ENCODE results near the gene PRDM12.

Gene PRDM12

DNA sequence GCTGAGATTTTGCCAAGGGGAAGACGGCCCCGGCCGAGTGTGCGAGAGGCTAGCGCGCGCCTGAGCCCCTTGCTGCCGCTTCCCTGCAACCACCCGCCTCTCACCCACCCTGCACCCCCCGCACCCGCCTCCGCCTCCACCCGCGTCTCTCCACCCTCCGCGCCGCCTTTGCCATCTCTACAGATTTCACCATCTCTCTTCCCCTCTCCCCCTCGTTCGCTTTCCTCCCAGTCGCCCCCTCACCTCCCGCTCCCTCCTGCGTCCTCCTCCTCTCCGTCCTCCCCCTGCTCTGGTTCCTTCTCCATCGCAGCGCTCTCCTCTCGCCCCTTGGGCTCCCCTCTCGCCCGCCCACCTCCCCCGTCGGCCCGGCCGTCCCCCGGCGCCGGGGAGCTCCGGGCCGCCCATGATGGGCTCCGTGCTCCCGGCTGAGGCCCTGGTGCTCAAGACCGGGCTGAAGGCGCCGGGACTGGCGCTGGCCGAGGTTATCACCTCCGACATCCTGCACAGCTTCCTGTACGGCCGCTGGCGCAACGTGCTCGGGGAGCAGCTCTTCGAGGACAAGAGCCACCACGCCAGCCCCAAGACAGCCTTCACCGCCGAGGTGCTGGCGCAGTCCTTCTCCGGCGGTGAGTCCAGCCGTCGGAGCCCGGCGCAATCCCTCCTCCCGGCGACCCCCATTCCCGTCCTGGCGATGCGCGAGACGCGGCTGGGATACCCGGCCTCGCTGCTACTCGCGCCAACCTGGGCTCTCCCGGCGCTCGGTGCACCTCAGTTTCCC is at the start of gene PRDM12:
Gene PRDM12 (plus strand): TSS at position 344 of the 778 bp plus-strand sequence. CDS start 60 bp downstream, at position 404.
- no peak within 1 kb of the TSS for H3K4me3 ChIP-seq (ENCODE audit: low read depth, low read length)
- DNase-seq = no peak
- TF ChIP-seq, protein P1, sequence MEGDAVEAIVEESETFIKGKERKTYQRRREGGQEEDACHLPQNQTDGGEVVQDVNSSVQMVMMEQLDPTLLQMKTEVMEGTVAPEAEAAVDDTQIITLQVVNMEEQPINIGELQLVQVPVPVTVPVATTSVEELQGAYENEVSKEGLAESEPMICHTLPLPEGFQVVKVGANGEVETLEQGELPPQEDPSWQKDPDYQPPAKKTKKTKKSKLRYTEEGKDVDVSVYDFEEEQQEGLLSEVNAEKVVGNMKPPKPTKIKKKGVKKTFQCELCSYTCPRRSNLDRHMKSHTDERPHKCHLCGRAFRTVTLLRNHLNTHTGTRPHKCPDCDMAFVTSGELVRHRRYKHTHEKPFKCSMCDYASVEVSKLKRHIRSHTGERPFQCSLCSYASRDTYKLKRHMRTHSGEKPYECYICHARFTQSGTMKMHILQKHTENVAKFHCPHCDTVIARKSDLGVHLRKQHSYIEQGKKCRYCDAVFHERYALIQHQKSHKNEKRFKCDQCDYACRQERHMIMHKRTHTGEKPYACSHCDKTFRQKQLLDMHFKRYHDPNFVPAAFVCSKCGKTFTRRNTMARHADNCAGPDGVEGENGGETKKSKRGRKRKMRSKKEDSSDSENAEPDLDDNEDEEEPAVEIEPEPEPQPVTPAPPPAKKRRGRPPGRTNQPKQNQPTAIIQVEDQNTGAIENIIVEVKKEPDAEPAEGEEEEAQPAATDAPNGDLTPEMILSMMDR (IDR thresholded peaks at IDR 0.05; ENCODE audit: low read depth, low read length, missing control alignments) = no peak
- H3K27ac ChIP-seq = no peak within 1 kb of the TSS
- H3K36me3 ChIP-seq (replicated peaks) = no peaks in the 10 kb centered on the region
- H3K27me3 ChIP-seq (replicated peaks) = peaks cover 77% of the 10 kb centered on the region
- in situ Hi-C loops (cut with HindIII; ENCODE audit: low pct_ligation_motif_present, low sequenced_read_pairs) = no loop called here

DNA sequence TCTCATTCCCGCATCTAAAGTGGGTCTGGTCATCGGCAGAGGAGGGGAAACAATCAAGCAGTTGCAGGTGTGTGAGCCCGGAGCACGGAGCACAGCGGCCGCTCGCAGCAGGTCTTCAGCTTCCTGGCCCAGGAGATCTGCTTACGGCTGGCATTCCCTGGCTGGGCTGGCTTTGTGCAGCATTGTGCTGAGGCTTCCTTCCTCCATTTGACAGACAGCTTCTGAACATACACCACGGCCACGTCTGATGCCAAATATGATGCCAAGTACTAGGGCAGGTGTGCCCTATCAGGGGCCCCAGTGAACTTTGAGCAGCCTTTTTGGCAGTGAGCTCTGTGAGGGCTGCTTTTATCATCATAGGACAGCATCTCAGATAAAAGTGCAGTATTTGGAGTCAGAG is 47.9 kb upstream of the PRDM12 start:
- peaks cover 79% of the 10 kb centered on the region for H3K36me3 ChIP-seq (replicated peaks)
- no peak overlapping the region for H3K4me3 ChIP-seq (ENCODE audit: low read depth, low read length)
- TF ChIP-seq, protein P1 (IDR thresholded peaks at IDR 0.05; ENCODE audit: low read depth, low read length, missing control alignments) = no peak
- no peaks in the 10 kb centered on the region for H3K27me3 ChIP-seq (replicated peaks)
- in situ Hi-C loops (cut with HindIII; ENCODE audit: low pct_ligation_motif_present, low sequenced_read_pairs) = no loop called here
- no peak overlapping the region for H3K27ac ChIP-seq
- no peak for DNase-seq

DNA sequence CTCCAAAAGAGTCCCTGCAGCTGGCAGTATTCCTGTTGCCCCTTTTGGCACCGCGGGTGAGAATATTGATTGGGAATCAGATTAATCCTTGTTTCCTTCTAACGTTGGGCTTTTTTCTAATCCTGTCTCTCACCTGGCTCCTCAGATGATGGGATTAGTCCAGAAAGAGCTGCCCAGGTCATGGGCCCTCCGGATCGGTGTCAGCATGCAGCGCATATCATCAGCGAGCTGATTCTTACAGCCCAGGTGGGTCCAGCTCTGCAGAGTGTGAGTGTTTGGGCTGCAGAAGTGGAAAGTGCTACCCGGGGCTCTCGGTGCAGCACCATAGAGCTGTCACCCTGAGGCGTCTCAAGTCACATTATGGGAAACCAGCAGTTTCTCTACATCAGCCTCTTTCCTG is 40.9 kb upstream of the PRDM12 start:
- in situ Hi-C loops (cut with HindIII; ENCODE audit: low pct_ligation_motif_present, low sequenced_read_pairs) = no loop called here
- Histone ChIP-seq H3K36me3 (replicated peaks) (peaks cover 76% of the 10 kb centered on the region), H3K27me3 (replicated peaks) (no peaks in the 10 kb centered on the region), H3K27ac (no peak overlapping the region), H3K4me3 (ENCODE audit: low read depth, low read length) (no peak overlapping the region)
- TF ChIP-seq, protein P1 (IDR thresholded peaks at IDR 0.05; ENCODE audit: low read depth, low read length, missing control alignments) = no peak
- no peak for DNase-seq

DNA sequence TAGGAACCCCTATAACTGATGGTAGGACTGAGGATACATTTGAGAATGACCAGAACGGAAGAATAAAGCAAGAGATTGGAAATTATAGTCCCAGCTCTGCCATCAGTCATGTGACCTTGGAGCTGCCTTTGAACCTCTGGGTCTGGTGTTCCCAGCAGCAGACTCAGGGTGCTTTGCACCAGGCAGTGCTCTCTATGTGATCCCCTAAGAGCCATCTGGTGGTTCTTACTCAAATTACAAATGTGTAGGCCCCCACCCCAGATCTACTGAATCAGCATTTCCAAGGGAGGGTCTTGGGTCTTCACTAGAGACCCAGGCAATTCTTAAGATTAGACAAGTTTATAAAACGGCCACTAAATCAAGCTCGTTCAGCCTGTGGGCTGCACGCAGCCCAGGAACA is 40.2 kb upstream of the PRDM12 start:
- H3K4me3 ChIP-seq (ENCODE audit: low read depth, low read length) = no peak overlapping the region
- TF ChIP-seq, protein P1 (IDR thresholded peaks at IDR 0.05; ENCODE audit: low read depth, low read length, missing control alignments) = no peak
- H3K36me3 ChIP-seq (replicated peaks) = peaks cover 70% of the 10 kb centered on the region
- in situ Hi-C loops (cut with HindIII; ENCODE audit: low pct_ligation_motif_present, low sequenced_read_pairs) = no loop called here
- H3K27ac ChIP-seq = no peak overlapping the region
- no peak for DNase-seq
- no peaks in the 10 kb centered on the region for H3K27me3 ChIP-seq (replicated peaks)

DNA sequence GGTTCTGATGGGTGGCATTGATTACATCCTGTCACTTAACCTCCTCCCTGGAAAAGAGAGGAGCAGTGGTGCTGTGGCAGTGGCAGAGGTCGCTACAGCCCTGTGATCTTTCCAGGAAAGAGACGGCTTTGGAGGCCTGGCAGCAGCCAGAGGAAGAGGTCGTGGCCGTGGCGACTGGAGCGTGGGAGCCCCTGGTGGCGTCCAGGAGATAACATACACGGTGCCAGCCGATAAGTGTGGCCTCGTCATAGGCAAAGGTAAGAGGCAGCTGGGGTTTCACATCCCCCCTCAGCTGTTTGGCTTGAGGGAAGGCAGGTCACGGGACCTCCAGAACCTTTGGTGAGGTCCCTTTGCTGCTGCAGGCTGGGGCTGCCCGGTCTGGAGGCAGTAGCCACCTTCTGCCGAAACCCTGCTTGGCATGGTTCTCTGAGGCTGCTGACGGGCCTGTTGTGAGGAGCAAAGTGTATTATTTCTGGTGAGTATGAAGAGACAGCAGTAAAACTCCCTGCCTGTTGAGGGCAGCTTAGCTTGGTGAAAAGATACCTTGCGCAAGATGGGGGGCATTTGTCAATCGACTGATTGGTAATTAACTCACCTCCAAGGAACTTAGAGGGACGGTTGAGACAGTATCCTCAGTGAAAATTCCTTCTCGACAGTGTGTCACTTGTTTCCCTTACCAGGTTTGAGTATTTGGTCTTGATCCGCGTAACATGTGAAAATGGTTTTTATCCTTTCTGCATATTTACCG is 38.0 kb upstream of the PRDM12 start:
- Histone ChIP-seq H3K27ac (no peak overlapping the region), H3K36me3 (replicated peaks) (peaks cover 71% of the 10 kb centered on the region), H3K4me3 (ENCODE audit: low read depth, low read length) (no peak overlapping the region), H3K27me3 (replicated peaks) (no peaks in the 10 kb centered on the region)
- DNase-seq = no peak
- in situ Hi-C loops (cut with HindIII; ENCODE audit: low pct_ligation_motif_present, low sequenced_read_pairs) = no loop called here
- TF ChIP-seq, protein P1 (IDR thresholded peaks at IDR 0.05; ENCODE audit: low read depth, low read length, missing control alignments) = peak; percentile 26
